Keratinocyte (primary cell): Measurements from ENCODE around the gene WTAP. TPM values are rescaled to one million over a fixed set of nuclear protein-coding genes. Genes with fewer than 3 reads are reported as not detected.

Source experiments
- DNase-seq: peaks from one replicate; pipeline ENCODE4 v3.0.0-alpha.2; 2011; ENCODE audit warnings: low read depth, missing footprints, low spot score
- FAIRE-seq: peaks from 2 replicates; lab custom pipeline; 2011; peaks lifted over from hg19 to GRCh38; lab: Jason Lieb, UNC
- H2AFZ ChIP-seq: 2 replicates; pipeline ENCODE4 v1.6.0; 2012; ENCODE audit warnings: low read length, control low read depth, inconsistent platforms; ENCODE audit not compliant: control insufficient read depth
- H3K27ac ChIP-seq: 2 replicates; pipeline ENCODE4 v1.5.1; 2011; ENCODE audit warnings: low read length; ENCODE audit not compliant: control insufficient read depth, insufficient read depth
- H3K27me3 ChIP-seq: 3 replicates; pipeline ENCODE4 v1.6.0; 2011; ENCODE audit warnings: low read length; ENCODE audit not compliant: control insufficient read depth, insufficient read depth; ENCODE audit errors: extremely low read depth
- H3K36me3 ChIP-seq, 2 experiments: 2 replicates in 1 of 2; 3 replicates in 1 of 2; pipeline ENCODE4 v1.5.1; 2011; ENCODE audit warnings: low read length in 2 of 2, mild to moderate bottlenecking in 1 of 2; ENCODE audit not compliant: control insufficient read depth in 2 of 2, insufficient read depth in 2 of 2; ENCODE audit errors: extremely low read depth in 1 of 2
- H3K4me1 ChIP-seq: 3 replicates; pipeline ENCODE4 v1.5.1; 2011; ENCODE audit warnings: low read length; ENCODE audit not compliant: control insufficient read depth, insufficient read depth; ENCODE audit errors: extremely low read depth
- H3K4me2 ChIP-seq: 3 replicates; pipeline ENCODE4 v1.6.0; 2011; ENCODE audit warnings: low read depth, low read length; ENCODE audit not compliant: control insufficient read depth, insufficient read depth; ENCODE audit errors: extremely low read depth
- H3K4me3 ChIP-seq, 3 experiments: fragments of 200-600 bp in 1 of 3; sonication (generic) in 1 of 3; 2 replicates in 2 of 3; 3 replicates in 1 of 3; pipeline ENCODE4 v1.5.1; 2011 to 2016; ENCODE audit warnings: low read length in 3 of 3, mild to moderate bottlenecking in 3 of 3, control low read depth in 2 of 3, inconsistent platforms in 1 of 3, low read depth in 1 of 3, mixed read lengths in 1 of 3, mixed run types in 1 of 3, moderate library complexity in 1 of 3; ENCODE audit not compliant: control insufficient read depth in 2 of 3, insufficient read depth in 2 of 3; ENCODE audit errors: extremely low read depth in 1 of 3
- H3K79me2 ChIP-seq: 2 replicates; pipeline ENCODE4 v1.6.0; 2012; ENCODE audit warnings: low read length; ENCODE audit not compliant: control insufficient read depth, insufficient read depth
- H3K9ac ChIP-seq: 3 replicates; pipeline ENCODE4 v1.6.0; 2011; ENCODE audit warnings: low read length; ENCODE audit not compliant: control insufficient read depth, insufficient read depth; ENCODE audit errors: extremely low read depth
- H3K9me1 ChIP-seq: 3 replicates; pipeline ENCODE4 v1.6.0; 2011; ENCODE audit warnings: low read length; ENCODE audit not compliant: control insufficient read depth, insufficient read depth; ENCODE audit errors: extremely low read depth
- H3K9me3 ChIP-seq: 2 replicates; pipeline ENCODE4 v1.5.1; 2012; ENCODE audit warnings: low read depth, low read length; ENCODE audit not compliant: control insufficient read depth
- H4K20me1 ChIP-seq: 3 replicates; pipeline ENCODE4 v1.6.0; 2011; ENCODE audit warnings: low read length; ENCODE audit not compliant: control insufficient read depth, insufficient read depth; ENCODE audit errors: extremely low read depth
- CTCF ChIP-seq, 3 experiments: IDR thresholded peaks in 1 of 3; conservative IDR thresholded peaks in 1 of 3; optimal IDR thresholded peaks in 1 of 3; 2 replicates in 2 of 3; 3 replicates in 1 of 3; pipeline versions ENCODE3 to v1.5.1; 2011; ENCODE audit warnings: low read length in 3 of 3, mild to moderate bottlenecking in 3 of 3, moderate library complexity in 2 of 3, control low read depth in 1 of 3, inconsistent platforms in 1 of 3; ENCODE audit not compliant: insufficient read depth in 2 of 3; ENCODE audit errors: extremely low read depth in 1 of 3
- EZH2 ChIP-seq: IDR thresholded peaks from one replicate; pipeline ENCODE4 v1.6.1; 2012; ENCODE audit warnings: inconsistent platforms, mild to moderate bottlenecking, low read length, moderate library complexity
- dilution Hi-C: fragments of 300-500 bp; cut with MboI; formaldehyde crosslinking; loops from one replicate; pipeline ENCODE4 v1.7.0; 2020; ENCODE audit warnings: low sequenced_read_pairs; ENCODE audit not compliant: extremely low pct_ligation_motif_present
- polyA plus RNA-seq, 5 experiments: library from polyadenylated mRNA; depleted of rRNA in 3 of 5; stranded (reverse) in 3 of 5; stranded (forward) in 1 of 5; unstranded in 1 of 5; fragments of >200 nt; gene quantifications; 1 replicate in 1 of 5; 2 replicates in 3 of 5; 3 replicates in 1 of 5; pipeline versions ENCODE4 v1.2.1 to v1.2.3, GENCODE V29; 2011 to 2012; ENCODE audit warnings: missing spikeins in 2 of 5, low read depth in 1 of 5, low replicate concordance in 1 of 5

Gene WTAP
- polyA plus RNA-seq, 1 donor (not counting 4 experiments of a cell fraction or from before 2014, with no cell fraction given) = 40.2 TPM

GRCh38 chr6:159678574-159678973, 48.7 kb upstream of the WTAP start:
- Histone ChIP-seq H3K9me1 (no peaks in the 10 kb centered on the region), H3K4me3 (no peak overlapping the region), H3K36me3 (peaks cover 0 to 7% of the 10 kb centered on the region in 2 experiments), H3K4me2 (no peak overlapping the region), H3K9ac (no peak overlapping the region), H3K27ac (no peak overlapping the region), H2AFZ (no peak overlapping the region), H3K79me2 (no peaks in the 10 kb centered on the region), H3K27me3 (no peaks in the 10 kb centered on the region), H3K4me1 (peaks cover 5% of the 10 kb centered on the region), H4K20me1 (no peaks in the 10 kb centered on the region), H3K9me3 (no peaks in the 10 kb centered on the region)
- TF ChIP-seq EZH2 (no peak), CTCF (optimal IDR thresholded peaks at IDR 0.05 in 1 of 3, IDR thresholded peaks at IDR 0.05 in 1 of 3, conservative IDR thresholded peaks at IDR 0.05 in 1 of 3; ENCODE audit: extremely low read depth in 1 of 3, insufficient read depth in 2 of 3, low read length in 3 of 3) (no peak)
- dilution Hi-C loops = no loop called here
- no peak for FAIRE-seq
- DNase-seq = no peak

- DNase-seq (no peak), FAIRE-seq (no peak)
- Histone ChIP-seq H3K9ac (no peak overlapping the region), H2AFZ (no peak overlapping the region), H3K4me1 (peaks cover 5% of the 10 kb centered on the region), H3K4me3 (no peak overlapping the region), H3K9me3 (no peaks in the 10 kb centered on the region), H3K9me1 (no peaks in the 10 kb centered on the region), H3K27ac (no peak overlapping the region), H3K79me2 (no peaks in the 10 kb centered on the region), H4K20me1 (no peaks in the 10 kb centered on the region), H3K27me3 (no peaks in the 10 kb centered on the region), H3K4me2 (no peak overlapping the region), H3K36me3 (peaks cover 0 to 7% of the 10 kb centered on the region in 2 experiments)
- no peak for TF ChIP-seq EZH2
- TF ChIP-seq CTCF (optimal IDR thresholded peaks at IDR 0.05 in 1 of 3, IDR thresholded peaks at IDR 0.05 in 1 of 3, conservative IDR thresholded peaks at IDR 0.05 in 1 of 3; ENCODE audit: extremely low read depth in 1 of 3, insufficient read depth in 2 of 3, low read length in 3 of 3) = no peak
- dilution Hi-C loops = no loop called here
Measured at GRCh38 chr6:159679091-159680077, 47.9 kb upstream of the WTAP start.
